GM12873 (cell line): ENCODE results near the gene SCYGR7.

Experiments
- CTCF ChIP-seq: IDR thresholded peaks from 2 replicates; pipeline ENCODE4 v1.5.1; 2012; ENCODE audit warnings: low read depth, mild to moderate bottlenecking, moderate library complexity, low read length, control low read depth; ENCODE audit not compliant: insufficient read depth; ENCODE audit errors: missing control alignments

SCYGR7 gene, protein sequence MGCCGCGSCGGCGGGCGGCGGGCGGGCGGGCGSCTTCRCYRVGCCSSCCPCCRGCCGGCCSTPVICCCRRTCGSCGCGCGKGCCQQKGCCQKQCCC

DNA sequence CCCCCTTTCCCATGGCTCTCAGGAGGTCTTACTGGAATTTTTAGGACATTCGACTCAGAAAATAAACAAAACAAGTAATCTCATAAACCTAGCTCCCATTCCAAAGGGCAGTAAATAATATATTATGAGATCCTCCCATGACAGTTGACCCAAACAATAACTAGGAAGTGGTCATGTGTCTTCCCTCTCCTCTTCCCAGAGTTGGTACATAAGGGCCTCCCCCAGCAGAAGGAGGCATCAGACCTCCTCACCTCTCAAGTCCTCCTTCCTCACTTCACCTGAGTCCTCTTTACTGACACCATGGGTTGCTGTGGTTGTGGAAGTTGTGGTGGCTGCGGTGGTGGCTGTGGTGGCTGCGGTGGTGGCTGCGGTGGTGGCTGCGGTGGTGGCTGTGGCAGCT lies at the start of gene SCYGR7:
Gene SCYGR7 (plus strand): TSS at position 301 of the 400 bp plus-strand sequence. CDS start 0 bp downstream, at position 301.
- TF ChIP-seq CTCF: no peak

- no peak for TF ChIP-seq CTCF
Observed at GRCh38 chr2:227684258-227684657, 43.9 kb upstream of the SCYGR7 start.

DNA sequence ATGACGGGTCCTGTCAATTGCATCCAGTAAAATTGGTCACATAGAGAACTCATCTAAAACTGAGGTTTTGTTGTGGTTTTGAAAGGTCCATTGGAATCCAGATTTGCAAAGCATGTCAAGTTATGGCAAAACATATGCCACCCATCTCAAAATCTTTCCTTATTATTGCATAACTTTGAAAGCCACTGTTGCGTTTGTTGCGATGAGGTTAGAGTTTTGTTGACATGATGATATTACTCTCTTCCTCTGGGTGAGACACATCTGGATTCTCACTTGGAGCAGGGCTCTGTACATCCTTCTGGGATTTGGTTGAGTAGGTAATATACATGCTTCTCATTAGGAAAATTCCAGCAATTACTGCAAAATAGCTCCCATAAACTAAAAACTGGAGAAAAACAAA lies 40.9 kb upstream of the SCYGR7 start:
- TF ChIP-seq CTCF: no peak

DNA sequence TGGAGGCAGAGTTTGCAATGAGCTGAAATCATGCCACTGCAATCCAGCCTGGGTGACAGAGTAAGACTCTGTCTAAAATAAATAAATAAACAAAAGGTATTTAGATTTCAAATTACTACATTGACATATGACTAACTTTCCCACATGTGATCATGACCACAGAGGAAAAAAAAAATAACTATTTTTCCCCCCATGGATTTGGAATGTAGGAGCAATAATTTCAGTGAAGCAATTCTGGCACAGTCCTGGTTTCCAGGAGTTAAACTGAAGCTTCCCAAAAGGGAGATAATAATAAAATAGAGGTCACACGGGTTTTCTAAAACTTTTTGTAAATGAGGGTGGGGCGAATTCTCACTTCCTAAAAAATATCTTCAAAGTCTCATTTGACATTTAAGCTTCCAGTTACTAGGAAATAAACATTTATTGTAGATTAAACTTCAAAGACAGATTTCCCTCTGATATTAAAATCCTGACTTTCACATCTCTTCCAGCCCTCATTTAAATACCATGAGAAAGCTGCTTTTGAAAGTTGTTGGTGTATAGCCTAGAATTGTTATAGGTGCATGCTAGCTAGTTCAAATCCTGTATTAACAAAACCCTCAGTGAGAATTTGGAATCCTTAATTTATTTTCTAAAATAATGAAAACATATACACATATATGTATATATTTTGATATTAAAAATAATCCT lies 31.0 kb upstream of the SCYGR7 start:
- no peak for TF ChIP-seq CTCF

DNA sequence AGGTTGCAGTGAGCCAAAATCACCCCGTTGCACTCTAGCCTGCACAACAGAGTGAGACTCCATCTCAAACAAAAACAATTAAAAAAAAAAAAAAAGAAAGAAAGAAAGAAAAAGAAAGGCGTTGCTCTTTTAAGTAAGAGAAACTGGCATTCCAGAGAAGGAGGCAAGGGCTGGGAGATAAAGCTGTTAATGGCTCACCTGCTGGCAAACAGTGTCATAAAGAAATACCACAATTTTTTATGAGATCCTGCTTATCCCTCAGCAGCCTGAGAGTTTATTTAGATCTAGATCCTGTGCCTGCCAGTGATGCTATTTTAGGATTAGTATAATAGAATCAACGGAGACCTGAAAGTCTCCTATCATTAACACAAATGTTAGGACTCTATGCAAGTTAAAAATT lies 26.6 kb upstream of the SCYGR7 start:
- no peak for TF ChIP-seq CTCF

GRCh38 chr2:227703280-227703732 lies 24.8 kb upstream of the SCYGR7 start:
- no peak for TF ChIP-seq CTCF

- no peak for TF ChIP-seq CTCF
Observed at GRCh38 chr2:227703961-227704360, 24.2 kb upstream of the SCYGR7 start.
